IMR-90 (cell line): ENCODE measurements around the gene MFGE8. TPM values are rescaled to one million over a fixed set of nuclear protein-coding genes. Genes with fewer than 3 reads are reported as not detected.

Experiments used
- ATAC-seq: fragments of 200-7000 bp; cut with Tn5 transposase; 2 replicates; pipeline ENCODE4 v1.9.1; 2020; ENCODE audit warnings: low read depth, mild to moderate bottlenecking, moderate library complexity
- BruUV-seq: library from RNA; stranded (reverse); fragments of 400-500 nt; replicated peaks from 2 replicates; lab custom pipeline; 2021; lab: Mats Ljungman, UMichigan
- CTCF ChIA-PET: fragments of 300-600 bp; formaldehyde crosslinking; extraction: SDS; loops from one replicate; lab custom pipeline; 2021; ENCODE audit warnings: antibody characterized with exemption; lab: Yijun Ruan, JAX
- POLR2A ChIA-PET: fragments of 300-600 bp; sonication (Branson Sonifier 250); formaldehyde crosslinking; loops from one replicate; lab custom pipeline; 2022; ENCODE audit warnings: antibody characterized with exemption; ENCODE audit not compliant: unreplicated experiment; lab: Charles Lee
- DNase-seq: peaks from one replicate; pipeline ENCODE4 v3.0.0; 2013
- H2AFZ ChIP-seq: replicated peaks from 2 replicates; pipeline ENCODE3; 2013; ENCODE audit warnings: low read length, mild to moderate bottlenecking; ENCODE audit not compliant: poor library complexity
- H2AK5ac ChIP-seq: 2 replicates; pipeline ENCODE4 v1.6.1; 2013; ENCODE audit warnings: low read depth, low read length, inconsistent platforms
- H2AK9ac ChIP-seq: replicated peaks from 2 replicates; pipeline ENCODE3; 2013; ENCODE audit warnings: mild to moderate bottlenecking, low read depth, low read length, moderate library complexity; ENCODE audit not compliant: poor library complexity
- H2BK120ac ChIP-seq: 2 replicates; pipeline ENCODE4 v1.6.1; 2013; ENCODE audit warnings: low read depth, low read length, inconsistent platforms
- H2BK15ac ChIP-seq: 3 replicates; pipeline ENCODE4 v1.6.1; 2013; ENCODE audit warnings: low read depth, low read length, inconsistent platforms
- H2BK20ac ChIP-seq: 2 replicates; pipeline ENCODE4 v1.6.1; 2013; ENCODE audit warnings: low read depth, mild to moderate bottlenecking, inconsistent platforms, low read length, moderate library complexity
- H2BK5ac ChIP-seq: 2 replicates; pipeline ENCODE4 v1.6.1; 2013; ENCODE audit warnings: mild to moderate bottlenecking, low read depth, low read length, inconsistent platforms; ENCODE audit not compliant: poor library complexity, severe bottlenecking
- H3K14ac ChIP-seq: replicated peaks from 2 replicates; pipeline ENCODE4 v1.6.1; 2013; ENCODE audit warnings: low read depth, low read length, inconsistent platforms
- H3K18ac ChIP-seq: 2 replicates; pipeline ENCODE4 v1.6.1; 2013; ENCODE audit warnings: low read depth, low read length, control low read depth
- H3K23ac ChIP-seq: 2 replicates; pipeline ENCODE4 v1.6.1; 2013; ENCODE audit warnings: low read depth, low read length, inconsistent platforms
- H3K27ac ChIP-seq: 2 replicates; pipeline ENCODE4 v1.5.1; 2013; ENCODE audit warnings: mild to moderate bottlenecking, control low read depth, low read length; ENCODE audit not compliant: insufficient read depth
- H3K27me3 ChIP-seq: 2 replicates; pipeline ENCODE4 v1.6.1; 2013; ENCODE audit warnings: low read length; ENCODE audit not compliant: control insufficient read depth, insufficient read depth
- H3K36me3 ChIP-seq: 2 replicates; pipeline ENCODE4 v1.6.1; 2013; ENCODE audit warnings: low read length, mixed read lengths; ENCODE audit not compliant: control insufficient read depth, insufficient read depth
- H3K4ac ChIP-seq: 2 replicates; pipeline ENCODE4 v1.6.1; 2013; ENCODE audit warnings: low read depth, low read length, inconsistent platforms
- H3K4me1 ChIP-seq: 2 replicates; pipeline ENCODE4 v1.6.1; 2013; ENCODE audit warnings: low read length, mixed read lengths; ENCODE audit not compliant: control insufficient read depth, insufficient read depth
- H3K4me2 ChIP-seq: 2 replicates; pipeline ENCODE4 v1.6.1; 2013; ENCODE audit warnings: low read depth, mild to moderate bottlenecking, control low read depth, low read length, moderate library complexity
- H3K4me3 ChIP-seq: 2 replicates; pipeline ENCODE4 v1.5.1; 2013; ENCODE audit warnings: low read depth, mild to moderate bottlenecking, control low read depth, low read length, moderate library complexity; ENCODE audit not compliant: insufficient read depth
- H3K56ac ChIP-seq: 2 replicates; pipeline ENCODE4 v1.6.1; 2013; ENCODE audit warnings: low read length, inconsistent platforms; ENCODE audit not compliant: insufficient read depth; ENCODE audit errors: extremely low read depth
- H3K79me1 ChIP-seq, 2 experiments: 2 replicates each; pipeline ENCODE4 v1.6.1; 2013; ENCODE audit warnings: low read length in 2 of 2, inconsistent platforms in 1 of 2, low read depth in 1 of 2
- H3K9ac ChIP-seq: 2 replicates; pipeline ENCODE4 v1.6.1; 2013; ENCODE audit warnings: low read depth, low read length, control low read depth
- H3K9me1 ChIP-seq: 2 replicates; pipeline ENCODE4 v1.6.1; 2013; ENCODE audit warnings: low read length, inconsistent platforms; ENCODE audit not compliant: insufficient read depth
- H3K9me3 ChIP-seq: 2 replicates; pipeline ENCODE4 v1.6.1; 2013; ENCODE audit warnings: low read length; ENCODE audit not compliant: control insufficient read depth, insufficient read depth
- H4K20me1 ChIP-seq: 2 replicates; pipeline ENCODE4 v1.6.1; 2013; ENCODE audit warnings: low read length, inconsistent platforms; ENCODE audit not compliant: insufficient read depth
- H4K5ac ChIP-seq: 2 replicates; pipeline ENCODE4 v1.6.1; 2013; ENCODE audit warnings: mild to moderate bottlenecking, low read depth, low read length, control low read depth
- H4K8ac ChIP-seq, 2 experiments: 2 replicates each; pipeline ENCODE4 v1.6.1; 2013; ENCODE audit warnings: low read depth in 2 of 2, low read length in 2 of 2, control low read depth in 1 of 2, inconsistent platforms in 1 of 2
- H4K91ac ChIP-seq: 2 replicates; pipeline ENCODE4 v1.6.1; 2013; ENCODE audit warnings: low read depth, low read length, inconsistent platforms; ENCODE audit not compliant: insufficient read depth
- BHLHE40 ChIP-seq: fragments of 150-350 bp; IDR thresholded peaks from 2 replicates; pipeline ENCODE4 v1.6.1; 2016; ENCODE audit warnings: mild to moderate bottlenecking, low read depth, low read length
- CEBPB ChIP-seq: IDR thresholded peaks from 2 replicates; pipeline ENCODE4 v1.6.1; 2012; ENCODE audit warnings: low read depth, low read length, improper control_type of control experiment
- CHD1 ChIP-seq: IDR thresholded peaks from 2 replicates; pipeline ENCODE4 v1.6.1; 2012; ENCODE audit warnings: low read depth, low read length, improper control_type of control experiment
- FOS ChIP-seq: fragments of 150-350 bp; IDR thresholded peaks from 2 replicates; pipeline ENCODE4 v1.6.1; 2016; ENCODE audit warnings: low read depth, low read length
- MAFK ChIP-seq: IDR thresholded peaks from 2 replicates; pipeline ENCODE4 v1.6.1; 2012; ENCODE audit warnings: low read depth, low read length, improper control_type of control experiment
- MAZ ChIP-seq: IDR thresholded peaks from 2 replicates; pipeline ENCODE4 v1.6.1; 2012; ENCODE audit warnings: low read depth, mild to moderate bottlenecking, low read length, improper control_type of control experiment, moderate library complexity, borderline replicate concordance
- NFE2L2 ChIP-seq: fragments of 150-350 bp; IDR thresholded peaks from 2 replicates; pipeline ENCODE4 v1.6.1; 2016; ENCODE audit warnings: low read depth, mild to moderate bottlenecking, low read length
- POLR2A ChIP-seq: IDR thresholded peaks from 2 replicates; pipeline ENCODE4 v1.6.1; 2012; ENCODE audit warnings: mild to moderate bottlenecking, low read depth, low read length
- RAD21 ChIP-seq: IDR thresholded peaks from 2 replicates; pipeline ENCODE4 v1.6.1; 2012; ENCODE audit warnings: low read length, improper control_type of control experiment
- RCOR1 ChIP-seq: IDR thresholded peaks from 2 replicates; pipeline ENCODE4 v1.6.1; 2012; ENCODE audit warnings: mild to moderate bottlenecking, low read length, improper control_type of control experiment; ENCODE audit not compliant: insufficient replicate concordance
- RFX5 ChIP-seq: IDR thresholded peaks from 2 replicates; pipeline ENCODE4 v1.8.0; 2012; ENCODE audit warnings: low read depth, mild to moderate bottlenecking, low read length, moderate library complexity
- SMC3 ChIP-seq: fragments of 150-350 bp; IDR thresholded peaks from 2 replicates; pipeline ENCODE4 v1.6.1; 2016; ENCODE audit warnings: low read depth, mild to moderate bottlenecking, antibody characterized with exemption, low read length, moderate library complexity
- WGBS, 2 experiments: methylation state at CpG; one replicate each; pipeline versions ENCODE4 v1.1.5 to v1.1.7; 2013; ENCODE audit warnings: missing lambda C conversion rate in 2 of 2; ENCODE audit not compliant: insufficient read length in 1 of 2; ENCODE audit errors: extremely low coverage in 2 of 2; 5-methylcytosine and 5-hydroxymethylcytosine counted together
- dilution Hi-C: fragments of 300-500 bp; cut with HindIII; formaldehyde crosslinking; loops from one replicate; pipeline ENCODE4 v1.14.3; 2018; ENCODE audit warnings: low sequenced_read_pairs; ENCODE audit not compliant: unreplicated experiment
- in situ Hi-C: fragments of 300-500 bp; cut with MboI; formaldehyde crosslinking; loops from 3 replicates; pipeline ENCODE4 v1.14.3; 2019; ENCODE audit warnings: low sequenced_read_pairs, inconsistent platforms, mixed read lengths
- intact Hi-C: fragments of 100-400 bp; cut with micrococcal nuclease; formaldehyde crosslinking; loops from 2 replicates; pipeline ENCODE4 v1.10.0; 2022
- polyA plus RNA-seq, 3 experiments: library from polyadenylated mRNA; depleted of rRNA; stranded (reverse); fragments of >200 nt; gene quantifications; 2 replicates each; pipeline ENCODE4 v1.2.3, GENCODE V29; 2012; ENCODE audit warnings: low replicate concordance in 1 of 3
- total RNA-seq: library from RNA; depleted of rRNA; stranded (reverse); fragments of >200 nt; gene quantifications from 2 replicates; pipeline ENCODE4 v1.2.3, GENCODE V29; 2012
- TF ChIP-seq, protein P1 (sequence below): fragments of 150-350 bp; IDR thresholded peaks from 2 replicates; pipeline ENCODE4 v1.6.1; 2017; ENCODE audit warnings: mild to moderate bottlenecking, antibody characterized with exemption, low read length, low read depth
- TF ChIP-seq, protein P2 (sequence below): fragments of 150-350 bp; IDR thresholded peaks from 2 replicates; pipeline ENCODE4 v1.6.1; 2016; ENCODE audit warnings: low read depth, mild to moderate bottlenecking, low read length, moderate library complexity, borderline replicate concordance
- TF ChIP-seq, protein P3 (sequence below): conservative IDR thresholded peaks from 2 replicates; pipeline ENCODE4 v1.5.1; 2012; ENCODE audit warnings: mild to moderate bottlenecking, low read depth, low read length, improper control_type of control experiment

Gene MFGE8
- total and polyA plus RNA-seq, 2 of the 4 experiments (the other 2 are of a cell fraction): 232 to 1,912 TPM

DNA sequence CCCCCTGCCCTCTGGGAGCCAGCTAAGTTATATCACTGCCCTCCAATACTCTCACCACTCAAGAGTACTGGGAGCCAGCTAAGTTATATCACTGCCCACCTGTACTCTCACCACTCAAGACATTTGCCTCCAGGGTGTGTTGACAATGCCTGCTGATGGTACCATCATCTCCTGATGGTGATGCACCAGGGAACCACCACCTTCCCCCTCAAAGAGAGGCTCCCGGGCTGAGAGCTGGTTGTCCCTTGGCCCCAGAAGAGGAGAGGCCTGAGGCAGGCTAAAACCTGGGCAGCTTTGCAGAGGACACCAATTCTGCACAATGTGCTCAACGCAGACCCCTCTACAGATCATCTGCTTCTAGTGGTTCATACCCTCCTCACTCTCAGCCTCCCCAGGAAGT is 10.3 kb downstream of the MFGE8 start:
- Histone ChIP-seq H4K8ac (no peak overlapping the region), H3K27me3 (no peaks in the 10 kb centered on the region), H2BK5ac (no peak overlapping the region), H3K4me1 (peaks cover 6% of the 10 kb centered on the region), H4K5ac (no peak overlapping the region), H2BK15ac (no peak overlapping the region), H3K14ac (no peak overlapping the region), H3K36me3 (peaks cover 67% of the 10 kb centered on the region), H2AFZ (no peak overlapping the region), H3K9ac (no peak overlapping the region), H2BK120ac (no peak overlapping the region), H3K9me3 (no peaks in the 10 kb centered on the region), H3K4me2 (no peak overlapping the region), H3K56ac (no peak overlapping the region), H3K27ac (no peak overlapping the region), H2AK5ac (no peak overlapping the region), H4K91ac (no peak overlapping the region), H3K4ac (no peak overlapping the region), H3K18ac (no peak overlapping the region), H2BK20ac (no peak overlapping the region), H2AK9ac (no peak overlapping the region), H4K20me1 (peaks cover 76% of the 10 kb centered on the region; the same call in 1 of the 2 replicates), H3K79me1 (peaks cover 29 to 81% of the 10 kb centered on the region in 2 experiments; a peak in 3 of 4 replicates), H3K23ac (no peak overlapping the region), H3K4me3 (no peak overlapping the region), H3K9me1 (peaks cover 11% of the 10 kb centered on the region)
- no CpG with 5 or more reads among the region's 2 CpGs for WGBS, 2 experiments
- TF ChIP-seq MAZ (no peak), NFE2L2 (no peak), RAD21 (no peak), BHLHE40 (no peak), SMC3 (no peak), CEBPB (no peak), MAFK (no peak), RFX5 (no peak), RCOR1 (no peak), CHD1 (no peak), POLR2A (no peak), FOS (no peak)
- TF ChIP-seq, protein P1, sequence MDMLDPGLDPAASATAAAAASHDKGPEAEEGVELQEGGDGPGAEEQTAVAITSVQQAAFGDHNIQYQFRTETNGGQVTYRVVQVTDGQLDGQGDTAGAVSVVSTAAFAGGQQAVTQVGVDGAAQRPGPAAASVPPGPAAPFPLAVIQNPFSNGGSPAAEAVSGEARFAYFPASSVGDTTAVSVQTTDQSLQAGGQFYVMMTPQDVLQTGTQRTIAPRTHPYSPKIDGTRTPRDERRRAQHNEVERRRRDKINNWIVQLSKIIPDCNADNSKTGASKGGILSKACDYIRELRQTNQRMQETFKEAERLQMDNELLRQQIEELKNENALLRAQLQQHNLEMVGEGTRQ: no peak
- TF ChIP-seq, protein P2, sequence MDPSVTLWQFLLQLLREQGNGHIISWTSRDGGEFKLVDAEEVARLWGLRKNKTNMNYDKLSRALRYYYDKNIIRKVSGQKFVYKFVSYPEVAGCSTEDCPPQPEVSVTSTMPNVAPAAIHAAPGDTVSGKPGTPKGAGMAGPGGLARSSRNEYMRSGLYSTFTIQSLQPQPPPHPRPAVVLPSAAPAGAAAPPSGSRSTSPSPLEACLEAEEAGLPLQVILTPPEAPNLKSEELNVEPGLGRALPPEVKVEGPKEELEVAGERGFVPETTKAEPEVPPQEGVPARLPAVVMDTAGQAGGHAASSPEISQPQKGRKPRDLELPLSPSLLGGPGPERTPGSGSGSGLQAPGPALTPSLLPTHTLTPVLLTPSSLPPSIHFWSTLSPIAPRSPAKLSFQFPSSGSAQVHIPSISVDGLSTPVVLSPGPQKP: no peak
- TF ChIP-seq, protein P3, sequence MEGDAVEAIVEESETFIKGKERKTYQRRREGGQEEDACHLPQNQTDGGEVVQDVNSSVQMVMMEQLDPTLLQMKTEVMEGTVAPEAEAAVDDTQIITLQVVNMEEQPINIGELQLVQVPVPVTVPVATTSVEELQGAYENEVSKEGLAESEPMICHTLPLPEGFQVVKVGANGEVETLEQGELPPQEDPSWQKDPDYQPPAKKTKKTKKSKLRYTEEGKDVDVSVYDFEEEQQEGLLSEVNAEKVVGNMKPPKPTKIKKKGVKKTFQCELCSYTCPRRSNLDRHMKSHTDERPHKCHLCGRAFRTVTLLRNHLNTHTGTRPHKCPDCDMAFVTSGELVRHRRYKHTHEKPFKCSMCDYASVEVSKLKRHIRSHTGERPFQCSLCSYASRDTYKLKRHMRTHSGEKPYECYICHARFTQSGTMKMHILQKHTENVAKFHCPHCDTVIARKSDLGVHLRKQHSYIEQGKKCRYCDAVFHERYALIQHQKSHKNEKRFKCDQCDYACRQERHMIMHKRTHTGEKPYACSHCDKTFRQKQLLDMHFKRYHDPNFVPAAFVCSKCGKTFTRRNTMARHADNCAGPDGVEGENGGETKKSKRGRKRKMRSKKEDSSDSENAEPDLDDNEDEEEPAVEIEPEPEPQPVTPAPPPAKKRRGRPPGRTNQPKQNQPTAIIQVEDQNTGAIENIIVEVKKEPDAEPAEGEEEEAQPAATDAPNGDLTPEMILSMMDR: no peak
- ATAC-seq: no peak
- DNase-seq: no peak
- POLR2A ChIA-PET: no interaction called here
- dilution Hi-C loops: loop anchor here (25.0 kb wide), 1 partner anchor 109 kb away; no protein-coding TSS in a partner anchor
- in situ Hi-C loops: loop anchor here (5.0 kb wide), 1 partner anchor 274 kb away; no protein-coding TSS in a partner anchor
- CTCF ChIA-PET: interaction anchor here (0.6 to 0.9 kb wide), 2 partner anchors 24 to 58 kb away, joined by 3 to 4 read pairs; no protein-coding TSS in a partner anchor
- no TSS peak for BruUV-seq
- intact Hi-C loops: loop anchor here (10.0 kb wide), 1 partner anchor 402 kb away; no protein-coding TSS in a partner anchor
